A673 (cell line): Measurements from ENCODE around the gene TPTE2. TPM values are rescaled to one million over a fixed set of nuclear protein-coding genes. Genes with fewer than 3 reads are reported as not detected.

Source experiments
- BruUV-seq: library from RNA; stranded (reverse); fragments of 400-500 nt; replicated peaks from 2 replicates; lab custom pipeline; 2021; lab: Mats Ljungman, UMichigan
- CTCF ChIA-PET: fragments of 300-600 bp; sonication (Branson Sonifier 250); formaldehyde crosslinking; loops from one replicate; lab custom pipeline; 2022; ENCODE audit warnings: antibody characterized with exemption; lab: Charles Lee
- POLR2A ChIA-PET: fragments of 300-600 bp; sonication (Branson Sonifier 250); formaldehyde crosslinking; loops from one replicate; lab custom pipeline; 2022; ENCODE audit warnings: antibody characterized with exemption; ENCODE audit not compliant: low non-redundant PET; lab: Charles Lee
- DNase-seq: peaks from one replicate; pipeline ENCODE4 v3.0.0-alpha.2; 2015; ENCODE audit warnings: low spot score
- H3K27ac ChIP-seq: fragments of 200-600 bp; sonication (generic); 2 replicates; pipeline ENCODE4 v1.5.1; 2016; ENCODE audit warnings: mixed run types, low read depth, mild to moderate bottlenecking, mixed read lengths, antibody characterized with exemption, low read length; ENCODE audit not compliant: poor library complexity, severe bottlenecking
- H3K27me3 ChIP-seq: fragments of 200-600 bp; sonication (generic); replicated peaks from 2 replicates; pipeline ENCODE4 v1.6.1; 2017; ENCODE audit warnings: mixed run types, low read depth, mild to moderate bottlenecking, mixed read lengths, antibody characterized with exemption, low read length; ENCODE audit not compliant: insufficient read depth, poor library complexity
- H3K36me3 ChIP-seq: fragments of 200-600 bp; sonication (generic); 2 replicates; pipeline ENCODE4 v1.6.1; 2016; ENCODE audit warnings: mixed run types, mild to moderate bottlenecking, mixed read lengths, antibody characterized with exemption, low read length; ENCODE audit not compliant: insufficient read depth, poor library complexity, severe bottlenecking
- H3K4me1 ChIP-seq: fragments of 200-600 bp; sonication (generic); 2 replicates; pipeline ENCODE4 v1.6.1; 2017; ENCODE audit warnings: mixed run types, mild to moderate bottlenecking, mixed read lengths, antibody characterized with exemption, low read length; ENCODE audit not compliant: insufficient read depth, poor library complexity, severe bottlenecking
- H3K4me3 ChIP-seq: fragments of 200-600 bp; sonication (generic); 2 replicates; pipeline ENCODE4 v1.5.1; 2016; ENCODE audit warnings: low read depth, mixed run types, mild to moderate bottlenecking, mixed read lengths, low read length; ENCODE audit not compliant: poor library complexity, severe bottlenecking
- H3K9me3 ChIP-seq: fragments of 200-600 bp; sonication (generic); 2 replicates; pipeline ENCODE4 v1.6.1; 2016; ENCODE audit warnings: mixed run types, low read depth, mild to moderate bottlenecking, mixed read lengths, antibody characterized with exemption, low read length; ENCODE audit not compliant: poor library complexity, severe bottlenecking
- CTCF ChIP-seq: fragments of 300-800, 200-600 bp; sonication (generic); conservative IDR thresholded peaks from 2 replicates; pipeline ENCODE4 v1.5.1; 2017; ENCODE audit warnings: low read depth, mild to moderate bottlenecking, antibody characterized with exemption, low read length, moderate library complexity, mixed read lengths
- EZH2 ChIP-seq: fragments of 200-600 bp; sonication (generic); IDR thresholded peaks from 2 replicates; pipeline ENCODE4 v1.6.1; 2017; ENCODE audit warnings: borderline replicate concordance, low read depth, mild to moderate bottlenecking, mixed read lengths, antibody characterized with exemption, low read length; ENCODE audit not compliant: poor library complexity, severe bottlenecking
- intact Hi-C: fragments of 100-400 bp; cut with micrococcal nuclease; formaldehyde crosslinking; loops from one replicate; pipeline ENCODE4 v1.10.0; 2022; ENCODE audit not compliant: unreplicated experiment
- total RNA-seq: library from RNA; stranded (reverse); gene quantifications from 2 replicates; pipeline ENCODE4 v1.2.3, GENCODE V29; 2021

The TPTE2 gene
- total RNA-seq, 1 experiment from 2014 or later = 27.5 TPM

DNA sequence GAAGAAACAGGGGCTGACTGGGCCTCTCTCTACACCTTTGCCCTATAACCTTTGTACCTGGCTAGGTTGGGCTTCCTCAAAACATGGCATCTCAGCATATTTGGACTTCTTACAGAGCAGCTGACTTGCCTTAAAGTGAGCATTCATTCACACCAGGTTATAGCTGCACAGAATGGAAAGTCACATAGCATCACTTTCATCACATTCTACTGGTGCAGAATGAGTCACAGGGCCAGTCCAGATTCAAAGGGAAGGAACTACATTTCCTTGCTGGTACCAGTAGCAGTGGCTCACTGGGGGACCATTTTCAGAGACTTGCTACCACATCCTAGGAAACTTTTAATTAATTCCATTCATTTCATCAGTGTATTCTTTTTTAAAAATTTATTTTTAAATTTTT is 20.3 kb upstream of the TPTE2 start:
- Histone ChIP-seq H3K4me3 (no peak overlapping the region), H3K27ac (no peak overlapping the region), H3K36me3 (no peaks in the 10 kb centered on the region), H3K27me3 (no peaks in the 10 kb centered on the region), H3K4me1 (peaks cover 1% of the 10 kb centered on the region), H3K9me3 (no peaks in the 10 kb centered on the region)
- ChIA-PET CTCF (no interaction called here), POLR2A (no interaction called here)
- TF ChIP-seq EZH2 (no peak), CTCF (no peak)
- DNase-seq = no peak
- no TSS peak for BruUV-seq
- intact Hi-C loops = no loop called here

DNA sequence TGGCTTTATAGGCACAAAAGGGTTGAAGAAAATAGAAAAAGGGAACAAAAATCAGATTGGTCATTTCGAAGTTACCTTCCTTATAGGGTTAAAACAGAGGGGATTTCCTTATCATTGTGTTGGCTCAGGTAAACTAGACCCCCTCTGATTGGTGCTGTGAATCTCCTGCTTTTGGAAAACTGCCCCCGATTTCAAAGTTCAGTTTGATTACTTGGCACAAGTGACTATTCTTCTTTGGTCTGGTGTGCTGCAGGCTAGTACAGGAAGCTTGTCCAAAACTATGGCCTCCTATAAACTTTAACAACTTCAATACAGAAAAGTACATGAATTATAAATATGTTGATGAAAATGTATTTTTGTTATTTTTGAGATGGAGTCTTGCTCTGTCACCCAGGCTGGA is 13.9 kb upstream of the TPTE2 start:
- Histone ChIP-seq H3K9me3 (no peaks in the 10 kb centered on the region), H3K27ac (no peak overlapping the region), H3K4me3 (no peak overlapping the region), H3K4me1 (no peaks in the 10 kb centered on the region), H3K36me3 (no peaks in the 10 kb centered on the region), H3K27me3 (no peaks in the 10 kb centered on the region)
- intact Hi-C loops = no loop called here
- BruUV-seq = no TSS peak
- ChIA-PET CTCF (no interaction called here), POLR2A (no interaction called here)
- no peak for TF ChIP-seq CTCF
- TF ChIP-seq EZH2 = no peak
- DNase-seq = no peak

- no peak overlapping the region for H3K27ac ChIP-seq
- TF ChIP-seq EZH2 (no peak), CTCF (no peak)
- no peaks in the 10 kb centered on the region for H3K4me1 ChIP-seq
- no peak for DNase-seq
- H3K4me3 ChIP-seq = no peak overlapping the region
- ChIA-PET CTCF (no interaction called here), POLR2A (no interaction called here)
- intact Hi-C loops = no loop called here
- H3K27me3 ChIP-seq = no peaks in the 10 kb centered on the region
- no peaks in the 10 kb centered on the region for H3K9me3 ChIP-seq
- no peaks in the 10 kb centered on the region for H3K36me3 ChIP-seq
- BruUV-seq = no TSS peak
Measured at GRCh38 chr13:19573120-19573716, 11.9 kb upstream of the TPTE2 start.
